Endometrial microvascular endothelial cells (primary cell): Measurements from ENCODE around the gene HARS2. TPM values are rescaled to one million over a fixed set of nuclear protein-coding genes. Genes with fewer than 3 reads are reported as not detected.
"Not testable (repeated sequence)": the region's sequence is repeated elsewhere in the genome, so short reads cannot be mapped to it uniquely, and the experiment has no call there.

ENCODE experiments used
- in situ Hi-C: cut with HindIII; loops from 2 replicates; pipeline ENCODE4 v1.10.0; 2017; ENCODE audit warnings: low sequenced_read_pairs, low pct_unique_long_range_greater_than_20kb; ENCODE audit errors: inconsistent ontology term
- total RNA-seq: library from RNA; depleted of rRNA; stranded (reverse); fragments of >200 nt; gene quantifications from one replicate; pipeline ENCODE4 v1.2.3, GENCODE V29; 2015; ENCODE audit errors: inconsistent ontology term

Gene HARS2
- total RNA-seq, 1 donor from 2014 or later: 26.4 TPM

GRCh38 chr5:140694276-140694675 lies 3.0 kb downstream of the HARS2 start:
- in situ Hi-C loops: no loop called here

GRCh38 chr5:140696891-140697492 lies 5.7 kb downstream of the HARS2 start:
- in situ Hi-C loops: no loop called here

GRCh38 chr5:140700177-140701144 lies 9.2 kb downstream of the HARS2 start, which contains the start of gene ZMAT2:
Gene ZMAT2, plus strand, starts transcription at chr5:140700447. Its CDS starts 14 bp downstream, at chr5:140700461.
- in situ Hi-C loops: no loop called here

GRCh38 chr5:140707812-140708211 lies 16.6 kb downstream of the HARS2 start:
- in situ Hi-C loops: no loop called here

GRCh38 chr5:140708787-140709186 lies 17.5 kb downstream of the HARS2 start:
- in situ Hi-C loops: not testable (repeated sequence)

- in situ Hi-C loops: no loop called here
Measured at GRCh38 chr5:140710899-140711552, 19.8 kb downstream of the HARS2 start.

- in situ Hi-C loops: no loop called here
Measured at GRCh38 chr5:140711794-140712193, 20.5 kb downstream of the HARS2 start.

- in situ Hi-C loops: no loop called here
Measured at GRCh38 chr5:140713562-140714094, 22.4 kb downstream of the HARS2 start.

GRCh38 chr5:140716238-140716637 lies 25.0 kb downstream of the HARS2 start:
- in situ Hi-C loops: not testable (repeated sequence)

GRCh38 chr5:140718266-140718592 lies 27.0 kb downstream of the HARS2 start:
- in situ Hi-C loops: no loop called here

- in situ Hi-C loops: not testable (repeated sequence)
Measured at GRCh38 chr5:140720738-140721137, 29.5 kb downstream of the HARS2 start.

GRCh38 chr5:140721395-140721794 lies 30.1 kb downstream of the HARS2 start:
- in situ Hi-C loops: not testable (repeated sequence)

- in situ Hi-C loops: no loop called here
Measured at GRCh38 chr5:140725799-140726471, 34.7 kb downstream of the HARS2 start.

GRCh38 chr5:140733098-140733497 lies 41.8 kb downstream of the HARS2 start:
- in situ Hi-C loops: no loop called here

GRCh38 chr5:140734354-140734753 lies 43.1 kb downstream of the HARS2 start:
- in situ Hi-C loops: no loop called here

- in situ Hi-C loops: no loop called here
Measured at GRCh38 chr5:140737486-140737885, 46.2 kb downstream of the HARS2 start.

- in situ Hi-C loops: no loop called here
Measured at GRCh38 chr5:140741967-140742366, 50.7 kb downstream of the HARS2 start.
